Measurements from ENCODE around the gene OR10AG1. TPM values are rescaled to one million over a fixed set of nuclear protein-coding genes. Genes with fewer than 3 reads are reported as not detected.

The OR10AG1 gene
- total and polyA plus RNA-seq, 2 of the 8 experiments (the other 6 are each of a cell fraction or from before 2014, with no cell fraction given): not detected

DNA sequence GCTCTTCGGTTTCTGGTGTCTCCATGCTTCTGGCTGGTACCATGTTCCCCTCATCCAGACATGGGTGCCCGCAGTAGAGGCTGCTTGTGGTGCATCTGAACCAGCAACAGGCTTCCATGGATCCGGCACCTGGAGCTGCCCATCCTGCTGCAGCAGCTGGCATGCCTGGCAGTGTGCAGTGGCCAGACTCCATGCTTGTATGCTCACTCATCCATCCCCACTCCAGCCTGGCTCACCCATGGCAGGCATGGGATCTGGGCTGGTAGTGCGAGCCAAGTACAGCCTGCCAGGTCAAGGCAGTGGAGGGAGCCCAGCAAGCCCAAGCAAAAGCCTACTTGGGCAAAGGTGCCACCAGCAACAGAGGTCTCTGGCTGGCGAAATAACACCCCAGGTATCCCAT is 49.2 kb downstream of the OR10AG1 start (continued):
- TF ChIP-seq NRF1 (IDR thresholded peaks at IDR 0.05; ENCODE audit: low read depth, low read length) (no peak), SRF (IDR thresholded peaks at IDR 0.05; ENCODE audit: low read depth, low read length) (no peak), SUZ12 (IDR thresholded peaks at IDR 0.05; ENCODE audit: low read length) (no peak), RNF2 (IDR thresholded peaks at IDR 0.05; ENCODE audit: borderline replicate concordance, low read depth, low read length, missing control alignments, poor library complexity, severe bottlenecking) (no peak), TAF7 (optimal IDR thresholded peaks at IDR 0.05; ENCODE audit: borderline replicate concordance, low read depth, low read length) (no peak), GTF2F1 (IDR thresholded peaks at IDR 0.05; ENCODE audit: borderline replicate concordance, low read depth, low read length) (no peak), CTBP2 (IDR thresholded peaks at IDR 0.05; ENCODE audit: borderline replicate concordance, insufficient read depth, insufficient read length, low read length) (no peak), CBX8 (IDR thresholded peaks at IDR 0.05; ENCODE audit: borderline replicate concordance, low read depth, low read length) (no peak), TCF12 (IDR thresholded peaks at IDR 0.05; ENCODE audit: low read depth, low read length) (no peak), NANOG (IDR thresholded peaks at IDR 0.05; ENCODE audit: insufficient read depth, low read depth, low read length, poor library complexity, severe bottlenecking) (no peak)

Other genes starting within 250 kb of the OR10AG1 start
- gene OR5D13, start 196.5 kb downstream of the OR10AG1 start, total RNA-seq (2021; fragmentation: NEBNext Ultra II Directional; extraction: Animal tissue kit (Norgen Biotek cat#: 25700)): not detected in 2 replicates
- not detected in 2 replicates for gene OR5D13, start 196.5 kb downstream of the OR10AG1 start, polyA plus RNA-seq (2011; rRNA removed)
- not detected in 2 replicates for gene OR5D14, start 174.4 kb downstream of the OR10AG1 start, total RNA-seq (2021; fragmentation: NEBNext Ultra II Directional; extraction: Animal tissue kit (Norgen Biotek cat#: 25700))
- gene OR5D14, start 174.4 kb downstream of the OR10AG1 start, polyA plus RNA-seq (2011; rRNA removed): not detected in 2 replicates
- not detected in 2 replicates for gene OR5L1, start 158.6 kb downstream of the OR10AG1 start, total RNA-seq (2021; fragmentation: NEBNext Ultra II Directional; extraction: Animal tissue kit (Norgen Biotek cat#: 25700))
- gene OR5L1, start 158.6 kb downstream of the OR10AG1 start, polyA plus RNA-seq (2011; rRNA removed): not detected in 2 replicates
- not detected in 2 replicates for gene OR5D18, start 150.3 kb downstream of the OR10AG1 start, total RNA-seq (2021; fragmentation: NEBNext Ultra II Directional; extraction: Animal tissue kit (Norgen Biotek cat#: 25700))
- not detected in 2 replicates for gene OR5D18, start 150.3 kb downstream of the OR10AG1 start, polyA plus RNA-seq (2011; rRNA removed)
- gene OR5L2, start 142.7 kb downstream of the OR10AG1 start, total RNA-seq (2021; fragmentation: NEBNext Ultra II Directional; extraction: Animal tissue kit (Norgen Biotek cat#: 25700)): not detected in 2 replicates
- gene OR5L2, start 142.7 kb downstream of the OR10AG1 start, polyA plus RNA-seq (2011; rRNA removed): not detected in 2 replicates
- not detected in 2 replicates for gene OR5D16, start 131.2 kb downstream of the OR10AG1 start, total RNA-seq (2021; fragmentation: NEBNext Ultra II Directional; extraction: Animal tissue kit (Norgen Biotek cat#: 25700))
- not detected in 2 replicates for gene OR5D16, start 131.2 kb downstream of the OR10AG1 start, polyA plus RNA-seq (2011; rRNA removed)
- not detected in 2 replicates for gene TRIM51, start 86.6 kb downstream of the OR10AG1 start, total RNA-seq (2021; fragmentation: NEBNext Ultra II Directional; extraction: Animal tissue kit (Norgen Biotek cat#: 25700))
- gene TRIM51, start 86.6 kb downstream of the OR10AG1 start, polyA plus RNA-seq (2011; rRNA removed): not detected in 2 replicates
- not detected in 2 replicates for gene OR5W2, start 55.4 kb downstream of the OR10AG1 start, total RNA-seq (2021; fragmentation: NEBNext Ultra II Directional; extraction: Animal tissue kit (Norgen Biotek cat#: 25700))
- not detected in 2 replicates for gene OR5W2, start 55.4 kb downstream of the OR10AG1 start, polyA plus RNA-seq (2011; rRNA removed)
- gene OR5I1, start 33.5 kb downstream of the OR10AG1 start, total RNA-seq (2021; fragmentation: NEBNext Ultra II Directional; extraction: Animal tissue kit (Norgen Biotek cat#: 25700)): not detected in 2 replicates
- not detected in 2 replicates for gene OR5I1, start 33.5 kb downstream of the OR10AG1 start, polyA plus RNA-seq (2011; rRNA removed)
- not detected in 2 replicates for gene OR5F1, start 24.7 kb upstream of the OR10AG1 start, total RNA-seq (2021; fragmentation: NEBNext Ultra II Directional; extraction: Animal tissue kit (Norgen Biotek cat#: 25700))
- gene OR5F1, start 24.7 kb upstream of the OR10AG1 start, polyA plus RNA-seq (2011; rRNA removed): not detected in 2 replicates
- not detected in 2 replicates for gene OR5AS1, start 57.7 kb upstream of the OR10AG1 start, total RNA-seq (2021; fragmentation: NEBNext Ultra II Directional; extraction: Animal tissue kit (Norgen Biotek cat#: 25700))
- not detected in 2 replicates for gene OR5AS1, start 57.7 kb upstream of the OR10AG1 start, polyA plus RNA-seq (2011; rRNA removed)
- gene OR8I2, start 123.4 kb upstream of the OR10AG1 start, total RNA-seq (2021; fragmentation: NEBNext Ultra II Directional; extraction: Animal tissue kit (Norgen Biotek cat#: 25700)): not detected in 2 replicates
- gene OR8I2, start 123.4 kb upstream of the OR10AG1 start, polyA plus RNA-seq (2011; rRNA removed): not detected in 2 replicates
- gene OR8H2, start 133.7 kb upstream of the OR10AG1 start, total RNA-seq (2021; fragmentation: NEBNext Ultra II Directional; extraction: Animal tissue kit (Norgen Biotek cat#: 25700)): not detected in 2 replicates
- gene OR8H2, start 133.7 kb upstream of the OR10AG1 start, polyA plus RNA-seq (2011; rRNA removed): not detected in 2 replicates
- not detected in 2 replicates for gene OR8H3, start 152.4 kb upstream of the OR10AG1 start, total RNA-seq (2021; fragmentation: NEBNext Ultra II Directional; extraction: Animal tissue kit (Norgen Biotek cat#: 25700))
- gene OR8H3, start 152.4 kb upstream of the OR10AG1 start, polyA plus RNA-seq (2011; rRNA removed): not detected in 2 replicates
- not detected in 2 replicates for gene OR8J3, start 170.3 kb upstream of the OR10AG1 start, total RNA-seq (2021; fragmentation: NEBNext Ultra II Directional; extraction: Animal tissue kit (Norgen Biotek cat#: 25700))
- not detected in 2 replicates for gene OR8J3, start 170.3 kb upstream of the OR10AG1 start, polyA plus RNA-seq (2011; rRNA removed)
- gene OR8K5, start 190.4 kb upstream of the OR10AG1 start, total RNA-seq (2021; fragmentation: NEBNext Ultra II Directional; extraction: Animal tissue kit (Norgen Biotek cat#: 25700)): not detected in 2 replicates
- gene OR8K5, start 190.4 kb upstream of the OR10AG1 start, polyA plus RNA-seq (2011; rRNA removed): not detected in 2 replicates
- not detected in 2 replicates for gene OR5J2, start 206.7 kb upstream of the OR10AG1 start, total RNA-seq (2021; fragmentation: NEBNext Ultra II Directional; extraction: Animal tissue kit (Norgen Biotek cat#: 25700))
- gene OR5J2, start 206.7 kb upstream of the OR10AG1 start, polyA plus RNA-seq (2011; rRNA removed): not detected in 2 replicates

All from H1 (cell line).